ENCODE data around the gene USP48.

Gene USP48

DNA sequence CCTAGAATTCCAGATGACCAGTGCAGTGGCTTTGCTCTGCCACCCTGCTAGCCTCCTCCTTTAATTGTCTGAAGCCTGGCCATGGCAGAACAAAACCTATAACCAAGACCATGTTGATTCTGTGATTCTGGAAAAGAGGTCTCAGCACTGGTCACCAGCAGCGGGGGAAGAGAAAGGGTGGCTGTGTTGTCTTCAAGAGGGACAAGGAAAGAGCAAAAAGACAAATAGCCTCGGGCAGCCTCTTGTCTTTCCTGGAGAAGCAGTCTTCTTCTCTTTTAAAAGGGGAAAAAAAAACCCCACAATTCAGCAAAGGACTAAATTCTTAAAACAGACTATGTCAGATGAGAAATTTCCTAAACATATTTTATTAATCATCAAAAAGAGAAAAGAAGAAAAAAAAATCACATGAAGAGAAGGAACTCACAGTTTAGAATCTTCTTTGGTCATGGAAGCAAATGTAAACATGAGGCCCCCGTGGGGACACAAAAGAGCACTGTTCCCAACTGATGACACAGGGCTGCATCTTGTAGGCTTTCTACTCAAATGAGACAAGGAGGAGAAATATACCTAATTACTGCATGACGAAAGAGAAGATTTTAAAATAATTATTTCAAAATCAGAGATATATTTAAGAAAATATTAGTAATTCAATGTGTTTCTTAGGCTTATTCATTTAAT lies 77.5 kb downstream of the USP48 start:
- peaks cover 84% of the 10 kb centered on the region for H3K36me3 ChIP-seq

DNA sequence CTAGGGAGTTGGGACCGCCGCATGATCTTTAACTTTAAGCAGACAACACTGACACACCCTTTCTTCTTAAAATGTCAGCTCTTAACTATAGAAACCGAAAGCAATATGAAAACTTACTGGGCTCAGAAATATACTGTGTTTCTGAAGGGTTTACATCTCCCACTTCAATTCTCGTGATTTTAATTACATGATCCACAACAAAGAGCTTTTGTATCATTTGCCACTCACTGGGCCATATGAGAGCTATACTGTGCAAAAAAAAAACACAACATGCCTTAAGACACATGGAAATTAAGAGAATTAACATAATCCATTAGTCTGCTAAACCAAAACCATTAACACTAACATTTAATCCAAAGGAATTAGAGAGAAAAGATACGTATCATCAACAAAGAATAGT lies 78.8 kb downstream of the USP48 start:
- no peak overlapping the region for H3K9ac ChIP-seq
- peaks cover 93% of the 10 kb centered on the region for H3K36me3 ChIP-seq

More for the DNA sequence above, 77.5 kb downstream of the USP48 start:
- Histone ChIP-seq H4K20me1 (peaks cover 28% of the 10 kb centered on the region), H3K9ac (no peak overlapping the region), H3K9me3 (no peaks in the 10 kb centered on the region), H3K4me3 (no peak overlapping the region), H3K4me2 (no peak overlapping the region), H3K27ac (no peak overlapping the region), H3K27me3 (no peaks in the 10 kb centered on the region), H3K4me1 (peaks cover 17% of the 10 kb centered on the region)
- no peak for TF ChIP-seq Cebpa-rat (IDR thresholded peaks at IDR 0.05)

DNA sequence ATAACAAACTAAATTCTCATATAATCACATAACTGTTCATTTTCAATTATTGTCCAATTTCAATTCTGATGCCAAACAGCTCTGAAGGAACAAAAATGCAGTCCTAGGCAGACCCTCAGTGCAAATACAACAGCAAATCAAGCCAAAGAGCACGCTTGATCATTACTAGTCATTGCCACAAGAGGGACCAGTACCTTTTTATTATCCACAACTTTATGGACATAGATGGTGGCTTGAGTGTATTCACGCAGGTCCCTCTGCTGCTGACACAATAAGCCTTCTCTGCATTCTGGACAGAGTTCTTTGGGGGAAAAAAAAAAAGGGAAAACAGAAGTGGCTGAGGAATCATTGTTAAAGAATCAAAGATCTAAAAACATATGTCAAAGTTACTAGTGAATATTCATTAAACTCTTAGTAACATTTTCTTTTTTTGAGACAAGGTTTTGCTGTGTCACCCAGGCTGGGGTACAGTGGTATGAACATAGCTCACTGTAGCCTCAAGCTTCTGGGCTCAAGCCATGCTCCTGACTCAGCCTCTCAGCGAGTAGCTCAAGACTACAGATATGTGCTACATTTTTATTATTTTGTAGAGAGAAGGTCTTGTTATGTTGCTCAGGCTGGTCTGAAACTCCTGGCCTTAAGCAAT lies 79.5 kb downstream of the USP48 start:
- Histone ChIP-seq H3K4me2 (no peak overlapping the region), H3K9ac (no peak overlapping the region), H3K4me1 (peaks cover 22% of the 10 kb centered on the region), H3K9me3 (no peaks in the 10 kb centered on the region), H3K27me3 (no peaks in the 10 kb centered on the region), H3K27ac (no peak overlapping the region), H4K20me1 (peaks cover 27% of the 10 kb centered on the region), H3K4me3 (no peak overlapping the region), H3K36me3 (peaks cover 93% of the 10 kb centered on the region)
- TF ChIP-seq Cebpa-rat (IDR thresholded peaks at IDR 0.05), result no peak

More for the DNA sequence above, 78.8 kb downstream of the USP48 start:
- no peaks in the 10 kb centered on the region for H3K27me3 ChIP-seq
- H3K27ac ChIP-seq, result no peak overlapping the region
- H3K9me3 ChIP-seq, result no peaks in the 10 kb centered on the region
- peaks cover 28% of the 10 kb centered on the region for H4K20me1 ChIP-seq
- TF ChIP-seq Cebpa-rat (IDR thresholded peaks at IDR 0.05), result no peak
- peaks cover 22% of the 10 kb centered on the region for H3K4me1 ChIP-seq
- H3K4me3 ChIP-seq, result no peak overlapping the region
- no peak overlapping the region for H3K4me2 ChIP-seq

DNA sequence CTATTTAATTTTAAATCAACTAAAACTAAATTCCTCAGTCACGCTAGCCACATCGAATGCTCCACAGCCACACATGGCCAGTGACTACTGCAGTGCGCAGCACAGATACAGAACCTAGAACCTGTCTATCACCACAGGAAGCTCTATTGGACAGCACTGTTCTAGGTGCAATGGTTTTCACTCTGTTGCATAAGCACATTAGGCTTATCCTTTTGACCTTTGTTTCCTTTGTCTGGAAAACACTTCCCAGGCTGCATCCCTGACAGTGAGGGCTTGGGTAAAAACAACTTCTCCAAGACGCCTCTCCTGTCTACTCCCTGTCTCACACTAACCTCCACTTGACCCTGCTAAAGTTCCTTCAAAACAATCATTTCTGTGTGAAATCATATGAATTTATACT lies 80.2 kb downstream of the USP48 start:
- Histone ChIP-seq H3K4me1 (peaks cover 22% of the 10 kb centered on the region), H3K27ac (no peak overlapping the region), H4K20me1 (peaks cover 20% of the 10 kb centered on the region), H3K36me3 (peaks cover 90% of the 10 kb centered on the region), H3K27me3 (no peaks in the 10 kb centered on the region), H3K9ac (no peak overlapping the region), H3K4me2 (no peak overlapping the region), H3K4me3 (no peak overlapping the region), H3K9me3 (no peaks in the 10 kb centered on the region)
- TF ChIP-seq Cebpa-rat (IDR thresholded peaks at IDR 0.05), result no peak

DNA sequence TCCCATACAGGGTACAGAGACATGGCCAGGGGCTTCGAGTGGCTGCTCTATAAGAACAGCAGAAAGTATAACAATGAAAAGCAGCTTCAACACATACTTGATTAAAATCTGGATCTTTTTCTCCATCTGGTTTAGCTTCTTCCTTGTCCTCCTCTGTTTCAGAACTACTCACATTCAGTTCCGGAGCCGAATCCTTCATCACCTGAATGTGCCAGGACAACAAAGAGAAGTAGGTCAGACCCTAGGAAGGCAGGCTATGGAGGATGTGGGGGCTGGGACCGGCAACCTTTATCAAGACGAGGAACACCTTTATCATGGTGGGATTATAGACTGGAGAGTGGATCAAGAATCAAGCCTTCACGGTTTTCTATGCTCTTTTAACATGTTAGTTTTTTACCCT lies 81.5 kb downstream of the USP48 start:
- Histone ChIP-seq H3K9me3 (no peaks in the 10 kb centered on the region), H3K36me3 (peaks cover 88% of the 10 kb centered on the region), H3K4me2 (no peak overlapping the region), H3K27me3 (no peaks in the 10 kb centered on the region), H3K4me3 (no peak overlapping the region), H3K9ac (no peak overlapping the region), H3K27ac (no peak overlapping the region), H4K20me1 (0 out of 2 replicates have a peak, but pooled peaks cover 8% of the 10 kb centered on the region), H3K4me1 (peaks cover 11% of the 10 kb centered on the region)
- TF ChIP-seq Cebpa-rat (IDR thresholded peaks at IDR 0.05), result no peak

DNA sequence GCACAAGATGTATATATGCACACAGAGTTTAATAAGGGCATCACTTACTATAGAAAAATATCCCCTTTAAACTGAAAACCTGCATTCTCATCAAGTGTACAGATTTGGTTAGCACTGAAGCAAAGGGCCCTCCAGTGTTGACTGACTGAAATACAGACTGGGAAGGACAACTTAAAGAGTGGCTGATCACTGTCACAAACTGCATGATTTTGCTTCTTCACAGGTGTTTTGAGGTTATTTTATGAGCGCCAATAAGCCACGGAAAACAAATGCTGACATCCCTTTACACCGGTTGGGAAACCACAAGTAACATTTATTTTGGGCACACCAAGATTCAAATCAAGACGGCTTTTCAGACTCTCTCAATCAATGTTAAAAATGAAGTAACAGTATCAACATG lies 82.9 kb downstream of the USP48 start:
- Histone ChIP-seq H4K20me1 (0 out of 2 replicates have a peak, but pooled peaks cover 4% of the 10 kb centered on the region), H3K4me1 (peaks cover 8% of the 10 kb centered on the region; the same call in 1 of the 2 replicates), H3K9ac (no peak overlapping the region), H3K4me2 (no peak overlapping the region), H3K27ac (no peak overlapping the region), H3K36me3 (peaks cover 88% of the 10 kb centered on the region), H3K9me3 (no peaks in the 10 kb centered on the region), H3K4me3 (no peak overlapping the region), H3K27me3 (no peaks in the 10 kb centered on the region)
- no peak for TF ChIP-seq Cebpa-rat (IDR thresholded peaks at IDR 0.05)

DNA sequence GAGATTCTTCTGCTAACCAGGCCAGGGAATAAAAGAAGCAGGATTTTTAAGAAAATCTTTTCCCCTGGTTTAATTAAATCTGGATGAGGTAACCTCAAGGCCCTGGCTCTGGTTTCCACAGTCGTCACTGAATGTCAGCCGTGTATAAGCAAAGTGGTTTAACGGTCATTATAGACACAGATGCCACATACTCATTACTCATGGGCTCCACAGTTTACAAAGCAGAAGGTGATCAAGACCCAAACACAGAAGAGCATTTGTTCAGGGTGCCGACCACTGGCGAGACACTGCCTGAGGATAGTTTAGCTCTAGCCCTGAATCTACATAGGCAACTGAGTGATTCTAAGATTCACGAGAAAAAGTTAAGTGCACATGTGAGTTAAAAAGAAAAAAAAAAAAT lies 86.0 kb downstream of the USP48 start:
- H4K20me1 ChIP-seq, result 0 out of 2 replicates have a peak, but pooled peaks cover 15% of the 10 kb centered on the region
- H3K27ac ChIP-seq, result no peak overlapping the region
- peaks cover 90% of the 10 kb centered on the region for H3K36me3 ChIP-seq
- no peaks in the 10 kb centered on the region for H3K27me3 ChIP-seq
- no peak overlapping the region for H3K4me3 ChIP-seq
- TF ChIP-seq Cebpa-rat (IDR thresholded peaks at IDR 0.05), result no peak
- H3K4me2 ChIP-seq, result no peak overlapping the region
- peaks cover 8% of the 10 kb centered on the region; the same call in 1 of the 2 replicates for H3K4me1 ChIP-seq
- H3K9me3 ChIP-seq, result no peaks in the 10 kb centered on the region
- H3K9ac ChIP-seq, result no peak overlapping the region

DNA sequence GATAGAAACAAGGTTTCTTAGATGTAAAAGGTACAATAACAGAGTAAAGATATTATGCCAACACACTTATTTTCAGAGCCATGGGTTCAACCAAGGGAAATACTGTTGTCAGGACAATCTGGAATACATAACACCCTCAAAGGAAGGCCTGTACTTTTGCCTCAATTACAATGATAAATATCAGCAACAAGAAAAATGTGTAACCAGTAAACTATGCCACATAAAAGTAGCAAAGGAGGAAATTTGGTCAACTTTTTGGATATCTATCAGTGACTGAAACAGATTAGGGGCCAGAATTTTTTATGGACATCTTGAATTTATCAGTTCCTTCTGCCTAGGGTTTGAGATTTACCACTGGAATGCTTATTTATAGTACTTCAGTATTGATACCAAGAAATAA lies 89.2 kb downstream of the USP48 start:
- Histone ChIP-seq H3K9ac (no peak overlapping the region), H3K9me3 (no peaks in the 10 kb centered on the region), H3K27me3 (no peaks in the 10 kb centered on the region), H4K20me1 (0 out of 2 replicates have a peak, but pooled peaks cover 12% of the 10 kb centered on the region), H3K4me2 (no peak overlapping the region), H3K4me1 (no peaks in the 10 kb centered on the region), H3K27ac (no peak overlapping the region), H3K4me3 (no peak overlapping the region), H3K36me3 (peaks cover 88% of the 10 kb centered on the region)
- no peak for TF ChIP-seq Cebpa-rat (IDR thresholded peaks at IDR 0.05)

DNA sequence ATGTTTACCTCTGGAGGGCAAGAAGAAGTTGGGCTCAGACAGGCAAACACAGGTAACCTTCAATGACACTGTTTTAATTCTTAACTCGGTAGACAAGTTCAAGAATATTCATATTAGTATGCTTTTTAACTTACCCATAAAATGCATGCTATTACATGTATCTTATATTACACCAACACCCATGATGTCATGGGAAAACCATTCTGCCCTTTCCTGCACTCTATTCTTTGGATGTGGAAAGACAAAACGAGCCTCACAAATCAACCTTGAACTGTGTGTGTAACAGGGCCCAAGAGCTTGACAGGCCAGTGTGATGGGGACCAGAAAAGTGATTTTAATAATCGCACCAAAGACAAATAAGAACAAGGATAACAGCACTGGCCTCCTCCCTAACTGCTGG lies 91.2 kb downstream of the USP48 start:
- H3K4me1 ChIP-seq, result no peaks in the 10 kb centered on the region
- TF ChIP-seq Cebpa-rat (IDR thresholded peaks at IDR 0.05), result no peak
- peaks cover 95% of the 10 kb centered on the region for H3K36me3 ChIP-seq

DNA sequence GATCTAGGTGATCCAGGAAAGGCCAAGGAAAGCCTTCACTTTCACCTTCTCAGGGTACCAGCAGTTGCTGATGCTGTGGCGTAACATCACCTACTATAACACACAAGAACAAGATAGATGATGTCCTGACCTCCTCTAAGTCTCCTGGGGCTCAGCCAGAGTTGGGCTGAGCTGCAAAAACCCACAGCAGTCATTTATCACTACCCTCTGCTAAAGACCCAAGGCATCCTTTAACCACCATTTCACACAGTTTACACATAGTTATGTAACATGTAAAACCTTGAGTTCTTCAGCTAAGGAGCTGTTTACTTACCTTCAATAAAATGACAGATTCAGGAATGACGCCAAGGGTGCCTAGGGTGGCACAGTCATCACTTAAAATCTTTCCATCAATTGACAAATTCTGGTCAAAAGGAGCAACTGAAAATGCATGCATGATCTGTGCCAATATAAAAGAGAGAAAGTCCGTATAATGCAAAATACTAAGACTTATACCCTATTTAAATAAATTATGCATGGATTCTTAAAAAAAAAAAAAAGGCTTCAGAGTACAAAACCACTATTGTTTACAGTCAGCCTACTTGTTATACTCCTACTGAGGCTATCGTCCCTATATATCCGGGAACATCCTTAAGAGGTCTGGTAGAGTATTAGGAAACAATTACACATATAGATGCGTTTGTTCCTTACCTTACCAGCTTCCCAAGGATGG lies 93.1 kb downstream of the USP48 start:
- Histone ChIP-seq H3K27me3 (no peaks in the 10 kb centered on the region), H3K9ac (no peak overlapping the region), H3K4me3 (no peak overlapping the region), H3K9me3 (peaks cover 19% of the 10 kb centered on the region), H3K4me1 (no peaks in the 10 kb centered on the region), H3K36me3 (peaks cover 98% of the 10 kb centered on the region), H3K27ac (no peak overlapping the region), H4K20me1 (0 out of 2 replicates have a peak, but pooled peaks cover 12% of the 10 kb centered on the region), H3K4me2 (no peak overlapping the region)
- TF ChIP-seq Cebpa-rat (IDR thresholded peaks at IDR 0.05), result no peak

More for the DNA sequence above, 91.2 kb downstream of the USP48 start:
- H4K20me1 ChIP-seq, result 0 out of 2 replicates have a peak, but pooled peaks cover 12% of the 10 kb centered on the region
- no peaks in the 10 kb centered on the region for H3K27me3 ChIP-seq
- H3K9me3 ChIP-seq, result 0 out of 2 replicates have a peak, but pooled peaks cover under 1% of the 10 kb centered on the region
- no peak overlapping the region for H3K4me2 ChIP-seq
- H3K27ac ChIP-seq, result no peak overlapping the region
- no peak overlapping the region for H3K9ac ChIP-seq
- no peak overlapping the region for H3K4me3 ChIP-seq
